ENCODE results near the gene VEZT.

The VEZT gene

DNA sequence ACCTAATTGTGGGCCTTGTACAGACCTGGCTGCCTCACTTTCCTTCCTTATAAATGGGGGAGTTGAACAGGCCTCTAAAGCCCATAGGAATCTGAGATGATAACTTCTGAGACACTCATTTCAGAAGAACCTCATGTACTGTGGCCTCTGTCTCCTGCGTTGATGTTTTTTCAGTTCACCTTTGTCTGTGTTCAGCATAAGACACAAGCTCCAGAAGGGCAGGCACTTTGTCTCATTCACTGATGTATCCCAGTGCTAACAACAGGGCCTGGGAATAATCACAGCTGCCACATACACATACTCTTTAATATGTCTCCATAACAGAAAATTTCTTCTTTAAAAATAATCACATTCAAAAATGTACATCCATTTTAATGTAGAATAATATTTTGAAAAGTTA, 3.7 kb upstream of the VEZT start:
- no peaks in the 10 kb centered on the region for H3K27me3 ChIP-seq (replicated peaks; ENCODE audit: control insufficient read depth, insufficient read depth, low read length)
- H3K9me3 ChIP-seq (ENCODE audit: control insufficient read depth, low read length) = no peaks in the 10 kb centered on the region
- DNase-seq (ENCODE audit: low read depth) = no peak
- H3K9ac ChIP-seq (ENCODE audit: low read length) = no peak overlapping the region
- no peaks in the 10 kb centered on the region for H3K36me3 ChIP-seq (ENCODE audit: control insufficient read depth, insufficient read depth, low read length, severe bottlenecking)
- no peak overlapping the region for H3K4me3 ChIP-seq (ENCODE audit: low read length)
- H3K4me1 ChIP-seq (ENCODE audit: control insufficient read depth, insufficient read depth, low read length) = peaks cover 14% of the 10 kb centered on the region

DNA sequence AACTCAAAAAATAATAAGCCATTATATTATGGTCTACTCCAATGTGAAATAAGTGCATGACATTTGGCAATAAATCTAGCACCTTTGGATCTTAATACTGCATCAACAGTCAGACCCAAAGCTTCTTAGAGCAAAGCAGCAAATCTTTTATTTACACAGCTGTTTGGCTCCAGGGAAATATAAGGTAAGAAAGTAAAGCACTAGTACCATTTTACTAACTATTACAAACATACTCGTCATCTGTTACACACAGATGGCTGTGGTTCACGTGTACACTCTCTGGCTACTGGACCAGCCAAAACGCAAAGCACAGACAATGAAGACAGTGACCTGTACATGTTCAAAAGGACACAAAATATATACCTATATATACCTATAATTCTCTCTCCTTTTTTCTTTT, 3.1 kb upstream of the VEZT start:
- no peak overlapping the region for H3K4me3 ChIP-seq (ENCODE audit: low read length)
- DNase-seq (ENCODE audit: low read depth) = no peak
- no peak overlapping the region for H3K9ac ChIP-seq (ENCODE audit: low read length)

DNA sequence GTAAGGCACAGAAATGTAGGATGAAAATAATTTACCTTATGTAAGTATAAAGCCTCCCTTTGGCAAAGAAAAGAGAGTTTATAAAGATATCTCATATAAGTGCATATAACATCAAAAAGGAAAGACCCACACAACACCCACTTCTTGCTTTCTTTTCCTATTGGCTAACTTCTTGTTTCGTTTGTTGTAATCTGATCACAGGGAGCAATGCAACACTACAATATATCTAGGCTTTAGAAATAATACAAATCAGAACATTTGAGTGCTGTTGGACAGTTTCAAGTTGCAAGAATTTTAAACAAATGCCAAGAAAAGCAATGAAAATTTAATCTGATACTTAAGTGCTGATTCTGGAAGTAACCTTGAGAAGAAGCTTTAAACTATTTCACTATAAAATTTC, 1.7 kb upstream of the VEZT start:
- Histone ChIP-seq H3K9ac (ENCODE audit: low read length) (peak overlapping the region; percentile 99), H3K9me3 (ENCODE audit: control insufficient read depth, low read length) (no peaks in the 10 kb centered on the region), H3K36me3 (ENCODE audit: control insufficient read depth, insufficient read depth, low read length, severe bottlenecking) (no peaks in the 10 kb centered on the region), H3K27me3 (replicated peaks; ENCODE audit: control insufficient read depth, insufficient read depth, low read length) (no peaks in the 10 kb centered on the region), H3K4me3 (ENCODE audit: low read length) (peak overlapping the region; percentile 100), H3K4me1 (ENCODE audit: control insufficient read depth, insufficient read depth, low read length) (peaks cover 22% of the 10 kb centered on the region)
- DNase-seq (ENCODE audit: low read depth) = peak; percentile 86

More for the DNA sequence above, 3.1 kb upstream of the VEZT start:
- no peaks in the 10 kb centered on the region for H3K27me3 ChIP-seq (replicated peaks; ENCODE audit: control insufficient read depth, insufficient read depth, low read length)
- H3K9me3 ChIP-seq (ENCODE audit: control insufficient read depth, low read length) = no peaks in the 10 kb centered on the region
- H3K36me3 ChIP-seq (ENCODE audit: control insufficient read depth, insufficient read depth, low read length, severe bottlenecking) = no peaks in the 10 kb centered on the region
- H3K4me1 ChIP-seq (ENCODE audit: control insufficient read depth, insufficient read depth, low read length) = peaks cover 20% of the 10 kb centered on the region

- Histone ChIP-seq H3K9me3 (ENCODE audit: control insufficient read depth, low read length) (no peaks in the 10 kb centered on the region), H3K9ac (ENCODE audit: low read length) (peak overlapping the region; percentile 99), H3K36me3 (ENCODE audit: control insufficient read depth, insufficient read depth, low read length, severe bottlenecking) (no peaks in the 10 kb centered on the region), H3K4me3 (ENCODE audit: low read length) (peak overlapping the region; percentile 100), H3K4me1 (ENCODE audit: control insufficient read depth, insufficient read depth, low read length) (peaks cover 22% of the 10 kb centered on the region), H3K27me3 (replicated peaks; ENCODE audit: control insufficient read depth, insufficient read depth, low read length) (no peaks in the 10 kb centered on the region)
- no peak for DNase-seq (ENCODE audit: low read depth)
These were observed 763 bp upstream of the VEZT start for GRCh38 chr12:95216711-95217376.

GRCh38 chr12:95218150-95219133, 835 bp downstream of the VEZT start:
- no peaks in the 10 kb centered on the region for H3K36me3 ChIP-seq (ENCODE audit: control insufficient read depth, insufficient read depth, low read length, severe bottlenecking)
- peak overlapping the region; percentile 100 for H3K4me3 ChIP-seq (ENCODE audit: low read length)
- H3K9me3 ChIP-seq (ENCODE audit: control insufficient read depth, low read length) = no peaks in the 10 kb centered on the region
- DNase-seq (ENCODE audit: low read depth) = peak; percentile 83
- H3K27me3 ChIP-seq (replicated peaks; ENCODE audit: control insufficient read depth, insufficient read depth, low read length) = no peaks in the 10 kb centered on the region
- H3K9ac ChIP-seq (ENCODE audit: low read length) = peak overlapping the region; percentile 99
- peaks cover 22% of the 10 kb centered on the region for H3K4me1 ChIP-seq (ENCODE audit: control insufficient read depth, insufficient read depth, low read length)

GRCh38 chr12:95220190-95220589, 2.6 kb downstream of the VEZT start:
- H3K4me1 ChIP-seq (ENCODE audit: control insufficient read depth, insufficient read depth, low read length) = peaks cover 29% of the 10 kb centered on the region
- H3K27me3 ChIP-seq (replicated peaks; ENCODE audit: control insufficient read depth, insufficient read depth, low read length) = no peaks in the 10 kb centered on the region
- no peak for DNase-seq (ENCODE audit: low read depth)
- no peak overlapping the region for H3K9ac ChIP-seq (ENCODE audit: low read length)
- H3K4me3 ChIP-seq (ENCODE audit: low read length) = no peak overlapping the region
- no peaks in the 10 kb centered on the region for H3K9me3 ChIP-seq (ENCODE audit: control insufficient read depth, low read length)
- H3K36me3 ChIP-seq (ENCODE audit: control insufficient read depth, insufficient read depth, low read length, severe bottlenecking) = peaks cover 5% of the 10 kb centered on the region

DNA sequence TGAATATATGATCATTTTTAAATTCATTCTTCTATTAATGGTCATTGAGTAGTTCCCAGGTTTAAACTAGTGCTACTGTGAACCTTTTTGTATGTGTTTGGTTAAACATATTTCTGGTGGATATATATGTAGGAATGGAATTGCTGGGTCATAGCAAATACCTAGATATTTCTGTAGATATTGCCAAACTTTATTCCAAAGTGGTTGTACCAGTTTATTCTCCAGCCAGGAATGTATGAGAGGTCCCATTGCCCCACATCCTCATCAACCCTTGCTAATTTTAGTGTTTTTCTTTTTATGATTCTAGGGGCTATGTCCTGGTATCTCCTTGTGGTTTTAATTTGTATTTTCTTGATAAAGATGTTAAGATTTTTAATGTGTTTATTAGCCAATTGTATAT, 3.1 kb downstream of the VEZT start:
- Histone ChIP-seq H3K4me3 (ENCODE audit: low read length) (no peak overlapping the region), H3K36me3 (ENCODE audit: control insufficient read depth, insufficient read depth, low read length, severe bottlenecking) (peaks cover 5% of the 10 kb centered on the region), H3K4me1 (ENCODE audit: control insufficient read depth, insufficient read depth, low read length) (peaks cover 24% of the 10 kb centered on the region), H3K27me3 (replicated peaks; ENCODE audit: control insufficient read depth, insufficient read depth, low read length) (no peaks in the 10 kb centered on the region), H3K9me3 (ENCODE audit: control insufficient read depth, low read length) (no peaks in the 10 kb centered on the region), H3K9ac (ENCODE audit: low read length) (no peak overlapping the region)
- DNase-seq (ENCODE audit: low read depth) = no peak

- Histone ChIP-seq H3K4me1 (ENCODE audit: control insufficient read depth, insufficient read depth, low read length) (peaks cover 10% of the 10 kb centered on the region), H3K27me3 (replicated peaks; ENCODE audit: control insufficient read depth, insufficient read depth, low read length) (no peaks in the 10 kb centered on the region), H3K36me3 (ENCODE audit: control insufficient read depth, insufficient read depth, low read length, severe bottlenecking) (peaks cover 9% of the 10 kb centered on the region), H3K9me3 (ENCODE audit: control insufficient read depth, low read length) (no peaks in the 10 kb centered on the region), H3K9ac (ENCODE audit: low read length) (no peak overlapping the region), H3K4me3 (ENCODE audit: low read length) (no peak overlapping the region)
- DNase-seq (ENCODE audit: low read depth) = peak; percentile 62
These were observed 6.9 kb downstream of the VEZT start for GRCh38 chr12:95224202-95225170.

GRCh38 chr12:95225645-95226212, 8.1 kb downstream of the VEZT start:
- peaks cover 9% of the 10 kb centered on the region for H3K36me3 ChIP-seq (ENCODE audit: control insufficient read depth, insufficient read depth, low read length, severe bottlenecking)
- H3K9ac ChIP-seq (ENCODE audit: low read length) = no peak overlapping the region
- DNase-seq (ENCODE audit: low read depth) = no peak
- no peaks in the 10 kb centered on the region for H3K9me3 ChIP-seq (ENCODE audit: control insufficient read depth, low read length)
- H3K4me3 ChIP-seq (ENCODE audit: low read length) = no peak overlapping the region
- H3K4me1 ChIP-seq (ENCODE audit: control insufficient read depth, insufficient read depth, low read length) = peaks cover 8% of the 10 kb centered on the region
- H3K27me3 ChIP-seq (replicated peaks; ENCODE audit: control insufficient read depth, insufficient read depth, low read length) = no peaks in the 10 kb centered on the region

- DNase-seq (ENCODE audit: low read depth) = no peak
- no peak overlapping the region for H3K9ac ChIP-seq (ENCODE audit: low read length)
- H3K36me3 ChIP-seq (ENCODE audit: control insufficient read depth, insufficient read depth, low read length, severe bottlenecking) = peaks cover 9% of the 10 kb centered on the region
- no peaks in the 10 kb centered on the region for H3K9me3 ChIP-seq (ENCODE audit: control insufficient read depth, low read length)
- H3K4me1 ChIP-seq (ENCODE audit: control insufficient read depth, insufficient read depth, low read length) = peaks cover 12% of the 10 kb centered on the region
- H3K4me3 ChIP-seq (ENCODE audit: low read length) = no peak overlapping the region
- no peaks in the 10 kb centered on the region for H3K27me3 ChIP-seq (replicated peaks; ENCODE audit: control insufficient read depth, insufficient read depth, low read length)
These were observed 10.3 kb downstream of the VEZT start for GRCh38 chr12:95227818-95228356.

All from adipocyte (in vitro differentiated cells).